ENCODE measurements around the gene DSTN. TPM values are rescaled to one million over a fixed set of nuclear protein-coding genes. Genes with fewer than 3 reads are reported as not detected.

The DSTN gene
- total and polyA plus RNA-seq, 10 donors: 62.0 to 157 (median 98.5) TPM

DNA sequence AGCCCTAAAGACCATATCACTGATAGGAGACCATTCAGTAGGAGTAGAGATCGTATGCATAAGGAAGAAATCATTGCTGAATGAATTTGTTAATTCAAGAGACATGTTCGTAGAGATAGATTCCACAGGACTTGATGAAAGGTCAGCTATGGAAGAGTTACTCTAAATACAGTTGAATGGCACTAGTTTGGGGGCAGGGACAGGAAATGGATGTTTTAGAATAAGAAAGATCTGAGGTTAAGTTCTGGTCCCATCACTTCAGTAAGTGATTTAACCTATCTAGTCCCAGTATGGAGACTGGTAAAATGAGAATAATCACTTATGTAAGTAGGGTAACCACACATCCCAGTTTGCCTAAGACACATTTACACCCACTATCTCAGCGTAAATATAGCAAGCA is 35.8 kb upstream of the DSTN start:
- intact Hi-C loops (cut with DNase I; ENCODE audit: low total_unique reads): loop anchor here (10.0 kb wide), 2 partner anchors 371 to 461 kb away; no protein-coding TSS in a partner anchor
- WGBS, 5 donors: 82 to 93% (median 89%) methylated on average over 3 of the region's 3 CpGs
- no peak for DNase-seq
- TF ChIP-seq POLR2AphosphoS5 (IDR thresholded peaks at IDR 0.05) (no peak), POLR2A (IDR thresholded peaks at IDR 0.05) (no peak)
- TF ChIP-seq, protein P1, sequence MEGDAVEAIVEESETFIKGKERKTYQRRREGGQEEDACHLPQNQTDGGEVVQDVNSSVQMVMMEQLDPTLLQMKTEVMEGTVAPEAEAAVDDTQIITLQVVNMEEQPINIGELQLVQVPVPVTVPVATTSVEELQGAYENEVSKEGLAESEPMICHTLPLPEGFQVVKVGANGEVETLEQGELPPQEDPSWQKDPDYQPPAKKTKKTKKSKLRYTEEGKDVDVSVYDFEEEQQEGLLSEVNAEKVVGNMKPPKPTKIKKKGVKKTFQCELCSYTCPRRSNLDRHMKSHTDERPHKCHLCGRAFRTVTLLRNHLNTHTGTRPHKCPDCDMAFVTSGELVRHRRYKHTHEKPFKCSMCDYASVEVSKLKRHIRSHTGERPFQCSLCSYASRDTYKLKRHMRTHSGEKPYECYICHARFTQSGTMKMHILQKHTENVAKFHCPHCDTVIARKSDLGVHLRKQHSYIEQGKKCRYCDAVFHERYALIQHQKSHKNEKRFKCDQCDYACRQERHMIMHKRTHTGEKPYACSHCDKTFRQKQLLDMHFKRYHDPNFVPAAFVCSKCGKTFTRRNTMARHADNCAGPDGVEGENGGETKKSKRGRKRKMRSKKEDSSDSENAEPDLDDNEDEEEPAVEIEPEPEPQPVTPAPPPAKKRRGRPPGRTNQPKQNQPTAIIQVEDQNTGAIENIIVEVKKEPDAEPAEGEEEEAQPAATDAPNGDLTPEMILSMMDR (IDR thresholded peaks at IDR 0.05 in 8 of 11, conservative IDR thresholded peaks at IDR 0.05 in 3 of 11): no peak
- H3K36me3 ChIP-seq: no peaks in the 10 kb centered on the region
- no peak overlapping the region for H3K4me3 ChIP-seq
- H3K9me3 ChIP-seq: no peaks in the 10 kb centered on the region
- peaks cover 0 to 36% (median 11%) of the 10 kb centered on the region in 7 donors for H3K27me3 ChIP-seq (replicated peaks in 1 of 7)
- H3K27ac ChIP-seq: no peak overlapping the region
- H3K4me1 ChIP-seq: peaks cover 0 to 26% (median 15%) of the 10 kb centered on the region in 6 donors

DNA sequence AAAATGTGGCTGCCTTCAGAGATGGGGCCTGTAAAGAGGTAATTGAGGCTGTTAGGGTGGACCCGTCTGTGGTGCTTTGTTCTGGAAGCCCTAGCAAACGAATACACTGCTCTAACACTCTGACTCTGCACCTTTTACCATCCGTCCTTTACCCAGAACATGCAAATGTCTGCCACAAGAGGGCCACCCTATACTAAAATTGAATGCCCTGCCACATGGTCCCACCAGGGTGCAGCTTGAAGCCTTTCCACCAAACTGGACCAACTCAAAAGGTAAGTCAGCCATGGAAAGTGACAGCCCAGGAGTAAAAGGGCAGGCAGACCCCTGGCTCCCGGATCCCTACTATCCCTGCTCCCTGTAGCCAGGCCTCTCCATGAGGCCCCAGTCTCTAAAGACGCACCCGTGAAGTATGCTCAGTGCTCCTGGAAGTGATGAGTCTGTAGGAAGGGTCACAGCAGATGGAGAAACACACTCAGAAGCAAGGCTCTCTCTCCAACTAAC is 32.9 kb upstream of the DSTN start:
- no peak for TF ChIP-seq POLR2A (IDR thresholded peaks at IDR 0.05)
- peak in 1 of 3 donors; percentile 37 for TF ChIP-seq POLR2AphosphoS5 (IDR thresholded peaks at IDR 0.05)
- TF ChIP-seq, protein P1 (IDR thresholded peaks at IDR 0.05 in 8 of 11, conservative IDR thresholded peaks at IDR 0.05 in 3 of 11): peak; percentile 75 to 97 (median 87)
- Histone ChIP-seq H3K4me3 (no peak overlapping the region), H3K9me3 (no peaks in the 10 kb centered on the region), H3K4me1 (peaks cover 0 to 6% (median under 1%) of the 10 kb centered on the region in 6 donors), H3K36me3 (no peaks in the 10 kb centered on the region), H3K27me3 (replicated peaks in 1 of 7) (peaks cover 0 to 25% (median 0%) of the 10 kb centered on the region in 7 donors), H3K27ac (no peak overlapping the region)
- intact Hi-C loops (cut with DNase I; ENCODE audit: low total_unique reads): loop anchor here (5.0 to 10.0 kb wide), 3 partner anchors 80 to 458 kb away; no protein-coding TSS in a partner anchor
- no peak for DNase-seq
- WGBS, 5 donors: 32 to 40% (median 35%) methylated on average over 6 of the region's 6 CpGs

DNA sequence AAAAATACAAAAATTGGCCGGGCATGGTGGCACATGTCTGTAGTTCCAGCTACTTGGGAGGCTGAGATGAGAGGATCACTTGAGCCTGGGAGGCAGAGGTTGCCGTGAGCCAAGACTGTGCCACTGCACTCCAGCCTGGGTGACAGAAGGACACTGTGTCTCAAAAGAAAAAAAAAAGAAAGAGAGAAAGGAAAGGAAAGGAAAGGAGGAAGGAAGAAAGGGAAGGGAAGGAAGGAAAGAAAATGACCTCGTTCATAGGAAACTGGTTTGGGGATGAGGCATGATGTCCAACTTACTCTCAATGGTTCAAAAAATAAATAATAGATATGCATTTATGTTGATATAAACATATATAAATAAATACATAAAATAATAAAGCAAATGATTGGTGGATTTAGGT is 31.9 kb upstream of the DSTN start:
- 62 to 80% (median 77%) methylated on average over 3 of the region's 3 CpGs for WGBS, 5 donors
- no peaks in the 10 kb centered on the region for H3K36me3 ChIP-seq
- no peak for TF ChIP-seq POLR2A (IDR thresholded peaks at IDR 0.05)
- TF ChIP-seq, protein P1 (IDR thresholded peaks at IDR 0.05 in 8 of 11, conservative IDR thresholded peaks at IDR 0.05 in 3 of 11): no peak
- TF ChIP-seq POLR2AphosphoS5 (IDR thresholded peaks at IDR 0.05): no peak
- intact Hi-C loops (cut with DNase I; ENCODE audit: low total_unique reads): loop anchor here (5.0 to 10.0 kb wide), 3 partner anchors 79 to 457 kb away; no protein-coding TSS in a partner anchor
- no peak overlapping the region for H3K4me3 ChIP-seq
- H3K27ac ChIP-seq: no peak overlapping the region
- no peaks in the 10 kb centered on the region for H3K9me3 ChIP-seq
- no peak for DNase-seq
- peaks cover 0 to 6% (median 0%) of the 10 kb centered on the region in 6 donors for H3K4me1 ChIP-seq
- peaks cover 0 to 21% (median 0%) of the 10 kb centered on the region in 7 donors for H3K27me3 ChIP-seq (replicated peaks in 1 of 7)

DNA sequence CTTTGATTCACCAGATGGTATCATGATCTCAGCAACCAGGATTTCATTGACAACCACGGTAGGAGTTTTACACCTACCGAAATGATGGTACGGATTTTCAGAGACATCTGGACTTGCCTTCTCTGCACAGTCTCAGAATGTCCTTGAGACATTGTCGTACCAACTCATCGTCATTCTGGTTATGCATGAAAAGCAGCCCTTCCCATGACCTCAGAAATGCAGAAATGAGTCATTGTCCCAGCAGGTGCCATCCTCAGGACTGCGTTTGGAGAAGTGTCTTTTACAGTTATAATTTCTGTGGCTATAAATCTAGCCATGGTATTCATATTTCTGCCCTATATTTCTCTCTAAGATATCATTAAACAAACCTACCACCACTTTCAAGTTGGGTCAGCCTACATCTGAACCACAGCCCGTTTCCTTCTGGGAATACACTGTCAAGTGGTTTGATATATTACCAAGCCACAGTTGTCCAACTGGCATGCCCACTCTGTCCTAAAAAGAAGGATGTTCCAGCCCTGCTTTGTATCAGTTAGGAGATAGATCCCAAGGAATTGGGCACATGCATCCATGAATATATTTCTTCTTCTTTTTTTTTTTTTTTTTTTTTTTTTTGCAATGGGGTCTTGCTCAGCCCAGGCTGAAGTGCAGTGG is 31.2 kb upstream of the DSTN start:
- Histone ChIP-seq H3K9me3 (no peaks in the 10 kb centered on the region), H3K27me3 (replicated peaks in 1 of 7) (peaks cover 0 to 21% (median 0%) of the 10 kb centered on the region in 7 donors), H3K4me1 (peaks cover 0 to 6% (median 0%) of the 10 kb centered on the region in 6 donors), H3K4me3 (no peak overlapping the region), H3K36me3 (no peaks in the 10 kb centered on the region), H3K27ac (no peak overlapping the region)
- intact Hi-C loops (cut with DNase I; ENCODE audit: low total_unique reads): loop anchor here (5.0 to 10.0 kb wide), 3 partner anchors 79 to 456 kb away; no protein-coding TSS in a partner anchor
- TF ChIP-seq POLR2A (IDR thresholded peaks at IDR 0.05) (no peak), POLR2AphosphoS5 (IDR thresholded peaks at IDR 0.05) (no peak)
- TF ChIP-seq, protein P1 (IDR thresholded peaks at IDR 0.05 in 8 of 11, conservative IDR thresholded peaks at IDR 0.05 in 3 of 11): no peak
- no peak for DNase-seq
- whole genome bisulfite sequencing, 5 donors: 47 to 58% (median 51%) methylated on average over 7 of the region's 7 CpGs
